AG10803 (cell line): ENCODE results near the gene TMEM44.

Experiments
- DNase-seq: peaks from one replicate; pipeline ENCODE4 v3.0.0; 2010; ENCODE audit warnings: low read depth
- H3K4me3 ChIP-seq: 2 replicates; pipeline ENCODE4 v1.5.1; 2011; ENCODE audit warnings: mild to moderate bottlenecking, low read length, control low read depth
- TF ChIP-seq, protein P1 (sequence below): conservative IDR thresholded peaks from 2 replicates; pipeline ENCODE4 v1.5.1; 2011; ENCODE audit warnings: mild to moderate bottlenecking, low read length, control low read depth, inconsistent platforms

TMEM44 gene

DNA sequence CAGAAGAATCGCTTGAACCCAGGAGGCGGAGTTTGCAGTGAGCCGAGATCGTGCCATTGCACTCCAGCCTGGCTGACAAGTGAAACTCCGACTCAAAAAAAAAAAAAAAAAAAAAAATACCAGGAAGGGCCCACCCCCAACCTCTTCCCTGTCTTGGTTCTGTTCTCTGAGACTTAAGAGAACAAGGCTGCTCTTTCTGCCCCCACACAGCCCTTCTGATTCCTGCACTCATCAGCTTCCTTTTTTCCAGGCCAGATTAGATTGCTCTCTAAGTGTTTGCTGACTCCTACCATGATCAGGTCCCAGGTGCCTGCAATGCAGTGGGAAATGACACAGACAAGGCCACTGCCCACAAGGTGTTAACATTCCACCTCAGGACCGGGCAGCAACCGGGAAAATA is 13.0 kb downstream of the TMEM44 start:
- no peak for DNase-seq
- H3K4me3 ChIP-seq = no peak overlapping the region
- TF ChIP-seq, protein P1, sequence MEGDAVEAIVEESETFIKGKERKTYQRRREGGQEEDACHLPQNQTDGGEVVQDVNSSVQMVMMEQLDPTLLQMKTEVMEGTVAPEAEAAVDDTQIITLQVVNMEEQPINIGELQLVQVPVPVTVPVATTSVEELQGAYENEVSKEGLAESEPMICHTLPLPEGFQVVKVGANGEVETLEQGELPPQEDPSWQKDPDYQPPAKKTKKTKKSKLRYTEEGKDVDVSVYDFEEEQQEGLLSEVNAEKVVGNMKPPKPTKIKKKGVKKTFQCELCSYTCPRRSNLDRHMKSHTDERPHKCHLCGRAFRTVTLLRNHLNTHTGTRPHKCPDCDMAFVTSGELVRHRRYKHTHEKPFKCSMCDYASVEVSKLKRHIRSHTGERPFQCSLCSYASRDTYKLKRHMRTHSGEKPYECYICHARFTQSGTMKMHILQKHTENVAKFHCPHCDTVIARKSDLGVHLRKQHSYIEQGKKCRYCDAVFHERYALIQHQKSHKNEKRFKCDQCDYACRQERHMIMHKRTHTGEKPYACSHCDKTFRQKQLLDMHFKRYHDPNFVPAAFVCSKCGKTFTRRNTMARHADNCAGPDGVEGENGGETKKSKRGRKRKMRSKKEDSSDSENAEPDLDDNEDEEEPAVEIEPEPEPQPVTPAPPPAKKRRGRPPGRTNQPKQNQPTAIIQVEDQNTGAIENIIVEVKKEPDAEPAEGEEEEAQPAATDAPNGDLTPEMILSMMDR = no peak

DNA sequence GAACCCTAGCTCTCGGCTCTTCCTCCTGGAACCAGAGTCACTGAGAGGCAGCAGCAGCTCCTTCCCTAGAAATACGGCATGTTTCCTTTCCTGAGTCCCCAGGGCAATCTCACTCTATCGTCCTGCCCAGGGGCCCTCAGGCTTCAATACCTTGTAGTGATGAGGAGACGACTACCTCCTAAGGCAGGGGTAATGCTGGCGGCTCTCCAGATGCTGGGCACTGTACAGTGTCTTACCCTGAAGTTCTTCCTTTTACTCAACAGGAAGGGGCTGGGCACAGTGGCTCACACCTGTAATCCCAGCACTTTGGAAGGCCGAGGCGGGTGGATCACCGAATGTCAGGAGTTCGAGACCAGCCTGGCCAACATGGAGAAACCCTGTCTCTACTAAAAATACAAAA is 13.5 kb downstream of the TMEM44 start:
- H3K4me3 ChIP-seq = no peak overlapping the region
- DNase-seq = no peak
- TF ChIP-seq, protein P1 = no peak

DNA sequence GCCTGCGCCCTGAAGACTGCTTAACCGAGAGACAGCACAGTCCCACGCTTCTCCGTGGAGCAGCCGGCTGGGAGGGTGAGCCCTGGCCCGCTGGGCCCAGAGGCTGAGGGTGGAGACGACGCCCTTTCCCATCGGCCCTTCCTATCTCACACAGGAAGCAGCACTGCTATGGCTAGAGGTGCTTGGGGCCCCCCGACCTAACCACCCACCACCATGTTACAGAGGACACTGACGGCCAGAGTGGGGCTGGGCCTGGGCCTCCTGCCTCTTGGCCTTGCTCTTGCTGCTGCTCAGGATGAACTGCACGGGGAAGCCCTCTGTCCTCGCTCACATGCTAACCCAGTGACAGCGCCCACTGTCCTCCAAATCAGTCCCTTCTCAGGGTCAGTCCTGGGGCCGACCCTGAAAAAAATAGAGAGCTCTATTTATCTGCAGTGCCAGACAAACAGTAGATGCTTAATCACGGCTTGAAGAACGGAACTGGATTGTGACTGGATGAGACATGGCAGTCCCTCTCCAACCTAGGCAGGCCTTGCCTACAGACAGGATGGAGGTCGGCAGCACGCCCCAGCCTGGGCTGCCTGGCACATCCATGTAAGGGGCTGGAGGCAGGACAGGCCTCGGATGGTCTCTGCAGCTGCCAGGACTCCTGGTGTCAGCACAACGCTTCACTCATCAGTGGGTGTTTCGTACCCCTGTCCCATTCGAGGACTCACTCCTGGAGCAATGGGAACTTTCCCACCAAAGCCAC is 14.2 kb downstream of the TMEM44 start:
- H3K4me3 ChIP-seq = no peak overlapping the region

DNA sequence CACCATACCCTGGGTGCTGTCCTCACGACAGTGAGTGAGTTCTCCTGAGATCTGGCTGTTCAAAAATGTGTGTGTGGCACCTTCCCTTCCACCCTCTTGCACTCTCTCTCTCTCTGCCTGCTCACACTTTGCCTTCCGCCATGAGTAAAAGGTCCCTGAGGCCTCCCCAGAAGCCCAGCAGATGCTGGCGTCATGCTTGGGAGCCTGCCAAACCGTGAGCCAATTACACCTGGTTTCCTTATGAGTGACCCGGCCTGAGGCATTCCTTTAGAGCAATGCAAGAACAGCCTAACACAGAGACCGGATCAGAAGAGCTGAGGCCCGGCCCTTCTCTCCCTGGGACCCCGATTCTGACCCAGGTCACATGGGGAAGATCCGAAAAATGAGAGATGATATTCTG is 15.4 kb downstream of the TMEM44 start:
- TF ChIP-seq, protein P1 = no peak
- peak; percentile 30 for DNase-seq
- no peak overlapping the region for H3K4me3 ChIP-seq

More for the DNA sequence above, 14.2 kb downstream of the TMEM44 start:
- TF ChIP-seq, protein P1 = no peak
- DNase-seq = no peak

DNA sequence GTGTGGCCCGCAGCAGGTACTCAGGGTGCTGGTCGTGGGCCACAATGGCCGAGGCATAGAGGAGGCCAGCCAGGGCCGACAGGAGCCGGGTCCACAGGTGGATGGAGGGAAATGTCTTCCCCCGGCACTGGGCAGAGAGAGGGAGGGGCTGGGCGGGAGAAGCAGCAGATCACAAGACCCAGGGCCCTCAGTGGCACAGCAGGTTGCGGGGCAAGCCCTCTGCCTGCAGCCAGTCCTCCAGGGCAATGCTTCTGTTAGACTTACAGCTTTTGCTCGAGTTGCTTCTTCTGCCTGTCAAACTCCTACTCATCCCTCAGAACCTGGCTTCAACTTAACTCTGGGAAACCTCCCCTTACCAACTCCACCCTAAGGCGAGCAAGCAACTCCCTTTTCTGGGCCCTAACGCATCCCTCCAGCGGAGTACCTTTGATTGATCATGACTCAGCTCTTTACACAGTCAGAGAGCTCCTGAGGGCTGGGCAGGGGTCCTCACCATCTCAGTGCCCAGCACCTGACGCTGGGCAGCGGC is 16.0 kb downstream of the TMEM44 start:
- TF ChIP-seq, protein P1 = no peak
- no peak overlapping the region for H3K4me3 ChIP-seq

DNA sequence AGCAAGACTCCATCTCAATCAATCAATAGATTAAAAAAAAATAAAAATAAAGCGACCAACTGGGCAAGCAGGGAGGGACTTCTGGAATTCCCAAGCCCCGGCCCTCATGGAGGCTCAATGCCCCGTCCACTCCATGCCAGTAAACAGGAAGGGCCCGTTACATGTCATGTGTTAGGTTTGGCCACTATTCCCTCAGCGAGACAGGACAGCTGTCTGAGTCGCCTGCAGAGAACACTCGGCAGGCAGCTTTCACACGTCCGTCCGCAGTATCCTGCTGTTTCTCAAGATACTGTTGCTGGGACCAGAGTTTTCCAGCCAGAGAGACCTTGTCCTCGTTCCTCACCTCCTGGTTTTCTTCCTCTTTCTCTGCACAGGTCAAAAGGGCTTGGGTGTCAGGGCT is 18.0 kb downstream of the TMEM44 start:
- DNase-seq = no peak
- TF ChIP-seq, protein P1 = no peak
- no peak overlapping the region for H3K4me3 ChIP-seq

More for the DNA sequence above, 16.0 kb downstream of the TMEM44 start:
- no peak for DNase-seq

DNA sequence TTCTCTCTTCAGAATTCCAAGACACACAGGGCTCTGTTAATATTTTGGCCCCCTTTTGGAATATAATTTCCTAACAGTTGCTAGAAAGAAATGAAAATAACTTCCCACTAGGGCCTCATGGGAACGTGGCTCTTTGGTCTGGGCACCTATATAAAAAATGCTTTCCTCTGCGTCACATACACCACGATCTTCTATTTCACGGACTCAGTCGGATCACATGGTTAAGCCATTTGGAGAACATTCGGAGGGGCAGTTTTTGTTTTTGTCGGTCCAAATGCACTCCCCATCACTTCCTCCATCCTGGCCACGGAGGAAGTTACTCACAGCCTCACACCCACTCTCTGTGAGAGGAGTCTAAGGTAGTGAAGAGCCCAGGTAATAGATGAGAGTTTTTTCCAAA is 21.0 kb downstream of the TMEM44 start:
- TF ChIP-seq, protein P1 = no peak
- no peak for DNase-seq
- H3K4me3 ChIP-seq = no peak overlapping the region
